IPS-NIHi11 (cell line): Measurements from ENCODE around the gene THNSL1.
"Not testable (repeated sequence)": the region's sequence is repeated elsewhere in the genome, so short reads cannot be mapped to it uniquely, and the experiment has no call there.

Experiments used
- DNase-seq: peaks from one replicate; pipeline ENCODE4 v3.0.0; 2012; ENCODE audit warnings: mixed read lengths, low spot score

Gene THNSL1, protein sequence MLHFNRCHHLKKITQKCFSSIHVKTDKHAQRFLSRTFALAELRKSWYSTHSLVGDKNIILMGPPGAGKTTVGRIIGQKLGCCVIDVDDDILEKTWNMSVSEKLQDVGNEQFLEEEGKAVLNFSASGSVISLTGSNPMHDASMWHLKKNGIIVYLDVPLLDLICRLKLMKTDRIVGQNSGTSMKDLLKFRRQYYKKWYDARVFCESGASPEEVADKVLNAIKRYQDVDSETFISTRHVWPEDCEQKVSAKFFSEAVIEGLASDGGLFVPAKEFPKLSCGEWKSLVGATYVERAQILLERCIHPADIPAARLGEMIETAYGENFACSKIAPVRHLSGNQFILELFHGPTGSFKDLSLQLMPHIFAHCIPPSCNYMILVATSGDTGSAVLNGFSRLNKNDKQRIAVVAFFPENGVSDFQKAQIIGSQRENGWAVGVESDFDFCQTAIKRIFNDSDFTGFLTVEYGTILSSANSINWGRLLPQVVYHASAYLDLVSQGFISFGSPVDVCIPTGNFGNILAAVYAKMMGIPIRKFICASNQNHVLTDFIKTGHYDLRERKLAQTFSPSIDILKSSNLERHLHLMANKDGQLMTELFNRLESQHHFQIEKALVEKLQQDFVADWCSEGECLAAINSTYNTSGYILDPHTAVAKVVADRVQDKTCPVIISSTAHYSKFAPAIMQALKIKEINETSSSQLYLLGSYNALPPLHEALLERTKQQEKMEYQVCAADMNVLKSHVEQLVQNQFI

GRCh38 chr10:25016376-25017153 lies at the start of gene THNSL1:
Gene THNSL1 (plus strand): TSS chr10:25016612. CDS start chr10:25023224, 6,612 bp downstream.
- peak; percentile 99 for DNase-seq

DNA sequence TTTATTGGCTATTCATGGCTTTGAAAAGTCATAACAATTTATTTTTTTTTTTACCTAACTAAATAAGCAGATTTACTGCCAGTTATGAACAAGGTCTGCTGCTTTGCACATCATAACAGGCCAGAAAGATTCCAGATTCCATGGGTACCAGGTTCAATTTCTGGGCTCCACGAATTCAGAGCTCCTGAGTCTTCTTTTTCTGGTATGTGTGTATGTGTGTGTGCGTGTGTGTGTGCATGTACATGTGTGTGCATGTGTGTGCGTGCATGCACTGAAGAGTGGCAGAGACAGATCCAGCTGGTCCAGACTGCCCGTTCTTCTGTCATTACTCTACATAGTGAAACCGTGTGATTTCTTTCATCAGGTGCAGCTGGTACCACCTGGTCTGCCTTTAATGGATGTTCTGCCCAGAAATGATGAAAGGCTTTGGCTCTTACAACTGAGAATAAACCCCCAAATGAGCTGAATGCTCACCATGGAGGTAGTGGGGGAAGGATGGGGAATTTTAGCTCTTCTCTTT lies 49.4 kb upstream of the THNSL1 start:
- no peak for DNase-seq

- no peak for DNase-seq
Observed at GRCh38 chr10:24968349-24968748, 48.1 kb upstream of the THNSL1 start.

DNA sequence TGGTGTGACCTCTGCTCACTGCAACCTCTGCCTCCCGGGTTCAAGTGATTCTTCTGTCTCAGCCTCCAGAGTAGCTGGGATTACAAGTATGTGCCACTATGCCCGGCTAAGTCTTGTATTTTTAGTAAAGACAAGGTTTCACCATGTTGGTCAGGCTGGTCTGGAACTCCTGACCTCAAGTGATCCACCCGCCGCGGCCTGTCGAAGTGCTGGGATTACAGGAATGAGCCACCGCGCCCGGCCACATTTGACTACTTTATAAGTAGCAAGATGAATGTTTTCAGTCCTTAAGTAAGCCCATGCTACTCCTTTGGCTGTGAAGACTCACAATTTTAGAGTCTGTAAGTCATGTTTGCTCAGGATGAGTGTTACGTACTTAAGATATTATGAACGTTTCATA lies 47.5 kb upstream of the THNSL1 start:
- not testable (repeated sequence) for DNase-seq

DNA sequence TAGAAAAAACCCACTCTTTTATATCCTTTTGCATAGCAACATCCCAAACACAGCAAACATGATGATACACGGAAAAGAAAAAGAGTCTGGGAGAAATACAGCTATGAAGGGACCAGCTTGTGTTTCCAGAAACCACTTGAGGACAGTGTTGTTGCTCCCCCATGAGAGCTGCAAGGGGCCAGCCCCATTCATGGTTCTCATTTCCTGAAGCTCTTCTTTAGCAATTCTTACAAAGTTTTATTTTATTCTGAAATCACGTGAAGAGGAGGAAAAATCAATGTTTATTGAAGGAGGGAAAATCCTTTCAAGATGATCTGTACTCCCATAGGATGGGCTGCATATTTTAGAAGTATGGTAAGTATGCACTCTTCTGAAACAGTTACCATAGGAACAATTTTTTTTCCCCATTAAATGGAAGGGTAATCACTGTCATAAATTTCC lies 46.6 kb upstream of the THNSL1 start:
- DNase-seq: no peak

GRCh38 chr10:24971374-24971773 lies 45.0 kb upstream of the THNSL1 start:
- DNase-seq: no peak

- DNase-seq: no peak
Observed at GRCh38 chr10:24973163-24973562, 43.2 kb upstream of the THNSL1 start.

- no peak for DNase-seq
Observed at GRCh38 chr10:24974976-24975375, 41.4 kb upstream of the THNSL1 start.

GRCh38 chr10:24979685-24980084 lies 36.7 kb upstream of the THNSL1 start:
- DNase-seq: no peak

DNA sequence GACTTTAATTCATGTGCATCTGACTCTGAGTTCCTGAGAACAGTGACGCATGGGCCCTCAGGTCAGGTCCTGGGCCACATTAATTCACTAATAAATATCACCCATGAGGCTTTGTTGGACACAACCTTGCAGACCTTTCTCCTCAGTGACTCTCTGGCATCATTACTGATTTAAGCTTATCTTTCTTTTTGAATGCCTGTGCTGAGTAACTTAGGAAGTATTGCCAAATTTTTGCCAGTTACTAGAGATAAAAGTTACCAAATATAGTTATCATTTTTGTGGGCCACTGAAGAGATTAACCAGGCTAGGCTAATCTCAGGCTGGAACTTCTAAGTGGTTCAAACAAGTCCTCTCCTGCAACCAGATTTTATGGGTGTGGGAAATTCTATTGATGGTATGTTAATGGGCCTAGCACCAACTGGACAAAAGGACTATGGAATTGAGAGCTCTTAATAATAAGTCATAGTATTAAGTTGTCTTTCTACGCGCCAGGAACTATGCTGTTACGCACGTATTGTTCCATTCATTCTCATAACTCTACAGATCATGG lies 35.2 kb upstream of the THNSL1 start:
- DNase-seq: no peak

- DNase-seq: no peak
Observed at GRCh38 chr10:24982319-24983112, 33.9 kb upstream of the THNSL1 start.

- no peak for DNase-seq
Observed at GRCh38 chr10:24983130-24983529, 33.3 kb upstream of the THNSL1 start.

DNA sequence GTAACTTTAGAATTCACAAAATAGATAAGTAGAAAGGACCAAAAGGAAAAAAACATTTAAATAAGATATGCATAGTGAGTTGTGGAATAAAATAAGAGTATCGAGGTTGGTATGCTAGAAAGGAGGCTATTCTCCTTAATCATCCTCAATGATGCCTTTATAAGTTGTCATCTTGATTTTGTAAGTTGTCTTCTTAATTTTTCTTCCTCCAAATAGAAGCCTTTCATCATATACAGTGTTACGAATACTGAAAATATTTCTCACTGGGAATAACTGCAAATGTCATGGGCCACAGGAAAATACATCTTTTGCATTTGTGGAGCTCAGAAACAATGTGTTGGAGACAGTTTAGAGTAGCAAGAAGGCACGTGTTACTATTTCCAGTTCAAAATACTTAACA lies 32.5 kb upstream of the THNSL1 start:
- no peak for DNase-seq

- DNase-seq: no peak
Observed at GRCh38 chr10:24984906-24985305, 31.5 kb upstream of the THNSL1 start.

DNA sequence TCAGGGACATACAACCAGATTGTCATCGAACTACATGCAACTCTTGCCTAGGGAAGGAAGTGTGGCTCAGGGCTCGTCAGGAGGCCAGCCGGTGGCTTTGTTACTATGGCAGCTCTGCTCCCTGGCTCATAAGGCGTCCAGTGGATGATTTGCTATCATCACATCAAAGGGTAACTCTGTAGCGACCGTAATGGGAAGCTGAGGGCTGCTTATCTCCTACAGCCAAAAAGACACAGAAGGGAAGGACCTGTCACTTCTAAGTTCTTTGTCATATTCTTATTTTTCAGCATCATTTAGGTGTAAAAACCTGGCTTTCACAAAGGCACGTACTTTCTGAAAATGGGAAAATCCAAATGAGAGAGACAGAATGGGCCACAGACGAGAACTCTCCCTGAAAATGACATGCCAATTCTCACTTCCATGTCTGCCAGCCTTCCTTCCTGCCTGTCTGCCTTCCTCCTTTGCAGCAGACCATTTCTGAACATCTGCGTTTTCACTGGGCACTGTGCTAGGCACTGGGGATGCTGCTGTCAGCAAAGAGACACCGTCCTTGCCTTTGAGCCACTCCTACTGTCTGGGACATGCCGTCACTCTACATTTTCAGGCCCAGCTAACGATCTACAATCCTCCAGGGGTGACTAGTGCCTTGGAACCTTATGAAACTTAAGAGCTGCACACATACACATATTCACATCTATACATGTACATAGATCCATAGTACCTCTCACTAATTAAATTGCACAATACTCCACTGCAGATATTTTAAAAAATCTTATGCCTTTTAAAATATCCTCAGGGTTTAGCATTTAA lies 27.4 kb upstream of the THNSL1 start:
- no peak for DNase-seq

GRCh38 chr10:24989867-24990266 lies 26.5 kb upstream of the THNSL1 start:
- DNase-seq: no peak

- no peak for DNase-seq
Observed at GRCh38 chr10:24991298-24991697, 25.1 kb upstream of the THNSL1 start.

- no peak for DNase-seq
Observed at GRCh38 chr10:24992512-24993133, 23.8 kb upstream of the THNSL1 start.

- DNase-seq: no peak
Observed at GRCh38 chr10:24993237-24993958, 23.0 kb upstream of the THNSL1 start.
